Neutrophil (primary cell): ENCODE measurements around the gene EME2.

Source experiments
- H3K27ac ChIP-seq: fragments of 200-600 bp; sonication (generic); 2 replicates; pipeline ENCODE4 v1.5.1; 2016; ENCODE audit warnings: mild to moderate bottlenecking, moderate library complexity
- H3K27me3 ChIP-seq: fragments of 200-600 bp; sonication (generic); 2 replicates; pipeline ENCODE4 v1.6.0; 2016; ENCODE audit warnings: mild to moderate bottlenecking
- H3K36me3 ChIP-seq: fragments of 200-600 bp; sonication (generic); 2 replicates; pipeline ENCODE4 v1.5.1; 2017
- H3K4me1 ChIP-seq, 2 experiments: fragments of 200-600 bp in 1 of 2; sonication (generic) in 1 of 2; 1 replicate in 1 of 2; 2 replicates in 1 of 2; pipeline versions ENCODE4 v1.5.1 to v1.6.1; 2013 to 2016; ENCODE audit warnings: low read depth in 1 of 2, low read length in 1 of 2, mild to moderate bottlenecking in 1 of 2, moderate library complexity in 1 of 2; ENCODE audit not compliant: control insufficient read depth in 1 of 2, insufficient read depth in 1 of 2
- H3K4me3 ChIP-seq, 2 experiments: fragments of 200-600 bp in 1 of 2; sonication (generic) in 1 of 2; 1 replicate in 1 of 2; 2 replicates in 1 of 2; pipeline ENCODE4 v1.5.1; 2013 to 2016; ENCODE audit warnings: low read depth in 1 of 2, low read length in 1 of 2, mild to moderate bottlenecking in 1 of 2, moderate library complexity in 1 of 2
- H3K9me3 ChIP-seq: fragments of 200-600 bp; sonication (generic); 2 replicates; pipeline ENCODE4 v1.5.1; 2016
- TF ChIP-seq, protein P1 (sequence below): fragments of 200-600 bp; sonication (generic); IDR thresholded peaks from 2 replicates; pipeline ENCODE4 v1.5.1; 2016; ENCODE audit warnings: antibody characterized with exemption

The EME2 gene

DNA sequence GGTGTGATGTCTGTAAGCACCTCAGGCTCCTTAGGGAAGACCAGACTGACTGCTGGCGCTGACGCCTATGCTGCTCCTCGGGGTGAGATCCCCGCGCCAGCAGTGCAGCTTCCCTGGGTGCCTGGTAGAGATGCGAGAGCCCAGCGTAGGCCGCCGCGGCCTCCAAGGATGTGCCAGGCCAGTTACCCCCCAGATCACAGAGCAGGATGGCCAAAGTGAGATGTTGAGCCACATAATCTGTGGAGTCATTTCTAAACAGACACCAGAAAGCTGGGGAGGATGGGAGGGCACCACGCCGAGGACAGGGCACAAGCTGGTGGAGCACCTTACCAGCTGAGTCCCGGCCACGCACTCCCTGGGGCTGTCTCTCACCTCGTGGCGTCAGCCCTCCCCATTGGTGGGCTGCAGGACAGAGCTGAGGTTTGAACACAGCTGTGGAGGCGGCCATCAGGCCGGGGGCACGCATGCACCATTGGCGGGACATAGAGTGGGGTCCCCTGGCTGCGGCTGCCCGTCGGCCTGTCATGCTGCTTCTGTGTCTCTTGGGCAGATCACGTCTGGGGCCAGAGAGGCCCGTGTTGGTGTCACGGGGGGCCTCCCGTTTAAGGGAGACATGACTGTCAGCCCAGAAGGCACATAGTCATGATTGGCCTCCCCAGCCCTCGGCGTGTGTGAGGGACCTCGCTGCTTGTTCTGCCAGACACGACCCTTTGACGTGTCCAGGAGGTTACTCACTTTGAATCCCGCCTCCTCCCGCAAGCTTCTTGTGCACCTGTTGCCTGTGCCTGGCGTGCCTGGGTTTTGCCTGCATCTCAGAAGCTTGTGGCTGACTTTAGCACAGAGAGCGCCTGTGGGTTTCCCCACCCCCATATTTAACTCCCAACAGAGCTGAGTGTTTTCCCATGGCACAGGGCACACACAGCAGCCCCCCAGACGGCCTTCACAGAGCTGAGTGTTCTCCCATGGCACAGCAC lies 44.7 kb upstream of the EME2 start:
- Histone ChIP-seq H3K4me1 (peaks cover 12 to 16% of the 10 kb centered on the region in 2 experiments), H3K27me3 (no peaks in the 10 kb centered on the region), H3K9me3 (no peaks in the 10 kb centered on the region), H3K4me3 (no peak overlapping the region), H3K27ac (no peak overlapping the region), H3K36me3 (peaks cover 70% of the 10 kb centered on the region)
- TF ChIP-seq, protein P1, sequence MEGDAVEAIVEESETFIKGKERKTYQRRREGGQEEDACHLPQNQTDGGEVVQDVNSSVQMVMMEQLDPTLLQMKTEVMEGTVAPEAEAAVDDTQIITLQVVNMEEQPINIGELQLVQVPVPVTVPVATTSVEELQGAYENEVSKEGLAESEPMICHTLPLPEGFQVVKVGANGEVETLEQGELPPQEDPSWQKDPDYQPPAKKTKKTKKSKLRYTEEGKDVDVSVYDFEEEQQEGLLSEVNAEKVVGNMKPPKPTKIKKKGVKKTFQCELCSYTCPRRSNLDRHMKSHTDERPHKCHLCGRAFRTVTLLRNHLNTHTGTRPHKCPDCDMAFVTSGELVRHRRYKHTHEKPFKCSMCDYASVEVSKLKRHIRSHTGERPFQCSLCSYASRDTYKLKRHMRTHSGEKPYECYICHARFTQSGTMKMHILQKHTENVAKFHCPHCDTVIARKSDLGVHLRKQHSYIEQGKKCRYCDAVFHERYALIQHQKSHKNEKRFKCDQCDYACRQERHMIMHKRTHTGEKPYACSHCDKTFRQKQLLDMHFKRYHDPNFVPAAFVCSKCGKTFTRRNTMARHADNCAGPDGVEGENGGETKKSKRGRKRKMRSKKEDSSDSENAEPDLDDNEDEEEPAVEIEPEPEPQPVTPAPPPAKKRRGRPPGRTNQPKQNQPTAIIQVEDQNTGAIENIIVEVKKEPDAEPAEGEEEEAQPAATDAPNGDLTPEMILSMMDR = no peak

DNA sequence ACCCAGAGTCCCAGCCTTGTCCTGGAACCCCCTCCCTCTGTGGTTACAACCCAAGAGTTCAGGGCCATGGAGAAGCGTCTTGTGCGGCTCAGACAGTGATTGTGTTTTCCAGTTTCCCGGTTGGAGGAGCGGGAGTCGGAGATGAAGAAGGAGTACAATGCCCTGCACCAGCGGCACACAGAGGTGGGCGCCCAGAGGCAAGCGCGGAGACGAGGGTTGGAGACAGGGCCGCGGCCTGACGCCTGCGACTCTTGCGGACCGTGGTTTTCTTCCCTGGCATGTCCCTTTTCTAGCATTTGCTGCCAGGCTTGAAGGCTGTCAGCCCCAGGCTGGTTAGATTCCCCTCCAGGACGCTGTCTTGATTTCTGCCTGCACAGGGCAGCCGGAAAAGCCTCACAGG lies 43.6 kb upstream of the EME2 start:
- H3K27ac ChIP-seq = no peak overlapping the region
- H3K27me3 ChIP-seq = no peaks in the 10 kb centered on the region
- H3K4me3 ChIP-seq = no peak overlapping the region
- H3K36me3 ChIP-seq = peaks cover 81% of the 10 kb centered on the region
- no peaks in the 10 kb centered on the region for H3K9me3 ChIP-seq
- TF ChIP-seq, protein P1 = no peak
- peaks cover 7 to 9% of the 10 kb centered on the region in 2 experiments for H3K4me1 ChIP-seq

DNA sequence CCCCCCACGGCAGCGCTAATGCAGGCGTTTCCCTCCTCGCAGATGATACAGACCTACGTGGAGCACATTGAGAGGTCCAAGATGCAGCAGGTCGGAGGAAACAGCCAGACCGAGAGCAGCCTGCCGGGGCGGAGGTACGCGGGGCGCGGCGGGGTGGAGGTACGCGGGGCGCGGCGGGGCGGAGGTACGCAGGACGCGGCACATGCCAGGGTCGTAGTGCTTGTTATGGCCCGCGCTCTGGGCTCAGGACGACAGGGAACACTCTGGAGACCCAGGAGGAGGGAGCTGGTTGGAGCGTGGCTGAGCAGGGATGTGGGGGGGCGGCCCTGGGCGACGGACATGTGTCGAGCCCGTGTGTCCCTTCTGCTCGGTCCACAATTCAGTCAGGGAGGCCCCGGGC lies 43.2 kb upstream of the EME2 start:
- Histone ChIP-seq H3K9me3 (no peaks in the 10 kb centered on the region), H3K4me3 (no peak overlapping the region), H3K4me1 (peaks cover 7 to 9% of the 10 kb centered on the region in 2 experiments), H3K36me3 (peaks cover 85% of the 10 kb centered on the region), H3K27ac (no peak overlapping the region), H3K27me3 (no peaks in the 10 kb centered on the region)
- TF ChIP-seq, protein P1 = no peak

DNA sequence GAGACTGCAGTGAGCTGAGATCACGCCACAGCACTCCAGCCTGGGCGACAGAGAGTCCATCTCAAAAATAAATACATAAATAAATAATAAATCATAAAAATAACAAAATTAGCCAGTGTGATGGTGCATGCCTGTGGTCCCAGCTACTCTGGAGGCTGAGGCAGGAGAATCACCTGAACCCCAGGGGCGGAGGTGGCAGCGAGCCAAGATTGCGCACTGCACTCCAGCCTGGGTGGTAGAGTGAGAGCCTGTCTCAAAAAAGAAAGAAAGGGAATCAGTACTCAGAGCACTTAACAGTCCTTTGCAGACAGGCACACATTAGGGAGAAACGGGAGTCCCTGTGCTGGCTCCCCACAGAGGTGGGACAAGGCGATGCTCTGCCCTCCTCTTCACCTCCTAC lies 41.5 kb upstream of the EME2 start:
- H3K27me3 ChIP-seq = no peaks in the 10 kb centered on the region
- H3K36me3 ChIP-seq = peaks cover 80% of the 10 kb centered on the region
- TF ChIP-seq, protein P1 = no peak
- peaks cover 7 to 9% of the 10 kb centered on the region in 2 experiments for H3K4me1 ChIP-seq
- H3K9me3 ChIP-seq = no peaks in the 10 kb centered on the region
- no peak overlapping the region for H3K4me3 ChIP-seq
- peak overlapping the region; percentile 56 for H3K27ac ChIP-seq

DNA sequence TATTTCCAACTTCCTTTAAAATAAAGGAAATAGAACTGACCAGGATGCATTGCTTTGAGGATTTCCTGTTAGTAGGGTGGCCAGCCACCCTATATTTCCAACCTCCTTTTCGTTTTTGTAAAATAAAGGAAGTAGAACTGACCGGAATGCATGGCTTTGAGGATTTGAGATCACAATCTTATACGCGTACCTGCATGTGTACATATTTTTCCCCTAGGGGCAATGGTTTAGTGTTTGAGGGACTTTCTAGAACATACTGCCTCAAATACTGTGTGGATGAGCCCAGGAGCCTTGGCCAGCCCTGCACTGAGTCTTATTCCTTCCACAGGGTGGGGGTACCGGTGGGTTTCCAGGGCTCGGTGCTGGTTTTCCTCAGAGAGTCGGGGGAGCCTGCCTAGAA lies 41.0 kb upstream of the EME2 start:
- H3K9me3 ChIP-seq = no peaks in the 10 kb centered on the region
- TF ChIP-seq, protein P1 = no peak
- H3K27ac ChIP-seq = peak overlapping the region; percentile 56
- peaks cover 75% of the 10 kb centered on the region for H3K36me3 ChIP-seq
- H3K4me1 ChIP-seq = peaks cover 7 to 9% of the 10 kb centered on the region in 2 experiments
- no peak overlapping the region for H3K4me3 ChIP-seq
- no peaks in the 10 kb centered on the region for H3K27me3 ChIP-seq
